Measurements from ENCODE around the gene TRMT61B. TPM values are rescaled to one million over a fixed set of nuclear protein-coding genes. Genes with fewer than 3 reads are reported as not detected.
A peak's percentile ranks its signal among the peaks of the same experiment; 100 is the strongest.

TRMT61B gene
- total and polyA plus RNA-seq, 10 of the 15 experiments (the other 5 are each of a cell fraction or from before 2014, with no cell fraction given), result 12.8 to 23.7 (median 18.1) TPM

DNA sequence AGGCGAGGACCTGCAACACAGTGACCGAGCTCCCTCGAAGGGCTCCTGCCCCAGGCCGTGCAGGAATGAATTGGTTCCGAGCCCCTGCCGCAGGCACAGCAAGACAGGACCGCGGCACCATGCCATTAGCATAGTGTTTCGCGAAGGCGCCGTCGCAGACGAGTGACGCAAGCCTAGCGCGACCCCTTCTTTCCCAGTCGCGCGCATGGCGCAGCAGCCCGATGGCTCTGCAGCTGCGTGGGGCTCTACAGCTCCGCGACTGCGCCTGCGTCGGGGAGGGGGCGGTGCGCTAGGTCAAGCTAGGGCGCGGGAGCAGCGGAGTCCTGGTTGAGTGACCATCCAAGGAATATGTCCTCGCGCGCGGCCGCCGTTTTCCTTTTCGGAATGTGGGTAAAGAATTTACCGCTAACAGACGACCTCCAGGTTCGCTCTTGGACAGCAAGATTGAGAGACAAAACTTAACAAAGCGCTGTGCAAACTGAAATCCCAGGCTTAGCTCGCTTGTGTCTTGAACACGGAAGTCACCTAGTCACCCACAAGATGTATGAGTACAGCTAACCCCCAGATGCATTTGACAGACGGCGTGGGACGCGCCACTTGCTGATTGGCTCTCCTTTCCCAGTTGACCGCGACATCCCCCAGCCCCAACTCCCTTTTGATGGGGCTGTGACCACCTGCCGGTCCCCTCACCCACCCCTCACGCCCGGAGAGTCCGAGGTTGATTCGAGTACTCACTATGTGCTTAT is at the start of gene TRMT61B (continued):
- TF ChIP-seq SUPT20H (IDR thresholded peaks at IDR 0.05; ENCODE audit: borderline replicate concordance, control insufficient read depth, low read depth, low read length) (no peak), HCFC1 (IDR thresholded peaks at IDR 0.05; ENCODE audit: low read length) (peak; percentile 92), KLF5 (IDR thresholded peaks at IDR 0.05; ENCODE audit: partially characterized antibody) (peak; percentile 77), PAX8 (IDR thresholded peaks at IDR 0.05) (no peak), ZNF24 (IDR thresholded peaks at IDR 0.05) (no peak), BACH1 (IDR thresholded peaks at IDR 0.05; ENCODE audit: borderline replicate concordance) (no peak), ASH2L (IDR thresholded peaks at IDR 0.05; ENCODE audit: borderline replicate concordance, low read depth) (peak; percentile 95; the same call in 1 of the 2 replicates), RAD51 (IDR thresholded peaks at IDR 0.05) (no peak), ESRRA (IDR thresholded peaks at IDR 0.05; ENCODE audit: low read length) (peak; percentile 89), NR2C1 (IDR thresholded peaks at IDR 0.05) (peak; percentile 66)
- TF ChIP-seq, protein P1, sequence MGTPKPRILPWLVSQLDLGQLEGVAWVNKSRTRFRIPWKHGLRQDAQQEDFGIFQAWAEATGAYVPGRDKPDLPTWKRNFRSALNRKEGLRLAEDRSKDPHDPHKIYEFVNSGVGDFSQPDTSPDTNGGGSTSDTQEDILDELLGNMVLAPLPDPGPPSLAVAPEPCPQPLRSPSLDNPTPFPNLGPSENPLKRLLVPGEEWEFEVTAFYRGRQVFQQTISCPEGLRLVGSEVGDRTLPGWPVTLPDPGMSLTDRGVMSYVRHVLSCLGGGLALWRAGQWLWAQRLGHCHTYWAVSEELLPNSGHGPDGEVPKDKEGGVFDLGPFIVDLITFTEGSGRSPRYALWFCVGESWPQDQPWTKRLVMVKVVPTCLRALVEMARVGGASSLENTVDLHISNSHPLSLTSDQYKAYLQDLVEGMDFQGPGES (IDR thresholded peaks at IDR 0.05), result 0 out of 2 replicates have a peak, but pooled peaks have one; percentile 4
- TF ChIP-seq, protein P2, sequence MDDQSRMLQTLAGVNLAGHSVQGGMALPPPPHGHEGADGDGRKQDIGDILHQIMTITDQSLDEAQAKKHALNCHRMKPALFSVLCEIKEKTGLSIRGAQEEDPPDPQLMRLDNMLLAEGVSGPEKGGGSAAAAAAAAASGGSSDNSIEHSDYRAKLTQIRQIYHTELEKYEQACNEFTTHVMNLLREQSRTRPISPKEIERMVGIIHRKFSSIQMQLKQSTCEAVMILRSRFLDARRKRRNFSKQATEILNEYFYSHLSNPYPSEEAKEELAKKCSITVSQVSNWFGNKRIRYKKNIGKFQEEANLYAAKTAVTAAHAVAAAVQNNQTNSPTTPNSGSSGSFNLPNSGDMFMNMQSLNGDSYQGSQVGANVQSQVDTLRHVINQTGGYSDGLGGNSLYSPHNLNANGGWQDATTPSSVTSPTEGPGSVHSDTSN (IDR thresholded peaks at IDR 0.05; ENCODE audit: insufficient replicate concordance, low read depth, low read length), result peak; percentile 55
- TF ChIP-seq, protein P3, sequence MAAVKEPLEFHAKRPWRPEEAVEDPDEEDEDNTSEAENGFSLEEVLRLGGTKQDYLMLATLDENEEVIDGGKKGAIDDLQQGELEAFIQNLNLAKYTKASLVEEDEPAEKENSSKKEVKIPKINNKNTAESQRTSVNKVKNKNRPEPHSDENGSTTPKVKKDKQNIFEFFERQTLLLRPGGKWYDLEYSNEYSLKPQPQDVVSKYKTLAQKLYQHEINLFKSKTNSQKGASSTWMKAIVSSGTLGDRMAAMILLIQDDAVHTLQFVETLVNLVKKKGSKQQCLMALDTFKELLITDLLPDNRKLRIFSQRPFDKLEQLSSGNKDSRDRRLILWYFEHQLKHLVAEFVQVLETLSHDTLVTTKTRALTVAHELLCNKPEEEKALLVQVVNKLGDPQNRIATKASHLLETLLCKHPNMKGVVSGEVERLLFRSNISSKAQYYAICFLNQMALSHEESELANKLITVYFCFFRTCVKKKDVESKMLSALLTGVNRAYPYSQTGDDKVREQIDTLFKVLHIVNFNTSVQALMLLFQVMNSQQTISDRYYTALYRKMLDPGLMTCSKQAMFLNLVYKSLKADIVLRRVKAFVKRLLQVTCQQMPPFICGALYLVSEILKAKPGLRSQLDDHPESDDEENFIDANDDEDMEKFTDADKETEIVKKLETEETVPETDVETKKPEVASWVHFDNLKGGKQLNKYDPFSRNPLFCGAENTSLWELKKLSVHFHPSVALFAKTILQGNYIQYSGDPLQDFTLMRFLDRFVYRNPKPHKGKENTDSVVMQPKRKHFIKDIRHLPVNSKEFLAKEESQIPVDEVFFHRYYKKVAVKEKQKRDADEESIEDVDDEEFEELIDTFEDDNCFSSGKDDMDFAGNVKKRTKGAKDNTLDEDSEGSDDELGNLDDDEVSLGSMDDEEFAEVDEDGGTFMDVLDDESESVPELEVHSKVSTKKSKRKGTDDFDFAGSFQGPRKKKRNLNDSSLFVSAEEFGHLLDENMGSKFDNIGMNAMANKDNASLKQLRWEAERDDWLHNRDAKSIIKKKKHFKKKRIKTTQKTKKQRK (IDR thresholded peaks at IDR 0.05; ENCODE audit: low read depth, low read length), result peak; percentile 35; the same call in 1 of the 2 replicates
- TF ChIP-seq, protein P4, sequence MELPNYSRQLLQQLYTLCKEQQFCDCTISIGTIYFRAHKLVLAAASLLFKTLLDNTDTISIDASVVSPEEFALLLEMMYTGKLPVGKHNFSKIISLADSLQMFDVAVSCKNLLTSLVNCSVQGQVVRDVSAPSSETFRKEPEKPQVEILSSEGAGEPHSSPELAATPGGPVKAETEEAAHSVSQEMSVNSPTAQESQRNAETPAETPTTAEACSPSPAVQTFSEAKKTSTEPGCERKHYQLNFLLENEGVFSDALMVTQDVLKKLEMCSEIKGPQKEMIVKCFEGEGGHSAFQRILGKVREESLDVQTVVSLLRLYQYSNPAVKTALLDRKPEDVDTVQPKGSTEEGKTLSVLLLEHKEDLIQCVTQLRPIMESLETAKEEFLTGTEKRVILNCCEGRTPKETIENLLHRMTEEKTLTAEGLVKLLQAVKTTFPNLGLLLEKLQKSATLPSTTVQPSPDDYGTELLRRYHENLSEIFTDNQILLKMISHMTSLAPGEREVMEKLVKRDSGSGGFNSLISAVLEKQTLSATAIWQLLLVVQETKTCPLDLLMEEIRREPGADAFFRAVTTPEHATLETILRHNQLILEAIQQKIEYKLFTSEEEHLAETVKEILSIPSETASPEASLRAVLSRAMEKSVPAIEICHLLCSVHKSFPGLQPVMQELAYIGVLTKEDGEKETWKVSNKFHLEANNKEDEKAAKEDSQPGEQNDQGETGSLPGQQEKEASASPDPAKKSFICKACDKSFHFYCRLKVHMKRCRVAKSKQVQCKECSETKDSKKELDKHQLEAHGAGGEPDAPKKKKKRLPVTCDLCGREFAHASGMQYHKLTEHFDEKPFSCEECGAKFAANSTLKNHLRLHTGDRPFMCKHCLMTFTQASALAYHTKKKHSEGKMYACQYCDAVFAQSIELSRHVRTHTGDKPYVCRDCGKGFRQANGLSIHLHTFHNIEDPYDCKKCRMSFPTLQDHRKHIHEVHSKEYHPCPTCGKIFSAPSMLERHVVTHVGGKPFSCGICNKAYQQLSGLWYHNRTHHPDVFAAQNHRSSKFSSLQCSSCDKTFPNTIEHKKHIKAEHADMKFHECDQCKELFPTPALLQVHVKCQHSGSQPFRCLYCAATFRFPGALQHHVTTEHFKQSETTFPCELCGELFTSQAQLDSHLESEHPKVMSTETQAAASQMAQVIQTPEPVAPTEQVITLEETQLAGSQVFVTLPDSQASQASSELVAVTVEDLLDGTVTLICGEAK (IDR thresholded peaks at IDR 0.05; ENCODE audit: borderline replicate concordance), result no peak
- TF ChIP-seq, protein P5, sequence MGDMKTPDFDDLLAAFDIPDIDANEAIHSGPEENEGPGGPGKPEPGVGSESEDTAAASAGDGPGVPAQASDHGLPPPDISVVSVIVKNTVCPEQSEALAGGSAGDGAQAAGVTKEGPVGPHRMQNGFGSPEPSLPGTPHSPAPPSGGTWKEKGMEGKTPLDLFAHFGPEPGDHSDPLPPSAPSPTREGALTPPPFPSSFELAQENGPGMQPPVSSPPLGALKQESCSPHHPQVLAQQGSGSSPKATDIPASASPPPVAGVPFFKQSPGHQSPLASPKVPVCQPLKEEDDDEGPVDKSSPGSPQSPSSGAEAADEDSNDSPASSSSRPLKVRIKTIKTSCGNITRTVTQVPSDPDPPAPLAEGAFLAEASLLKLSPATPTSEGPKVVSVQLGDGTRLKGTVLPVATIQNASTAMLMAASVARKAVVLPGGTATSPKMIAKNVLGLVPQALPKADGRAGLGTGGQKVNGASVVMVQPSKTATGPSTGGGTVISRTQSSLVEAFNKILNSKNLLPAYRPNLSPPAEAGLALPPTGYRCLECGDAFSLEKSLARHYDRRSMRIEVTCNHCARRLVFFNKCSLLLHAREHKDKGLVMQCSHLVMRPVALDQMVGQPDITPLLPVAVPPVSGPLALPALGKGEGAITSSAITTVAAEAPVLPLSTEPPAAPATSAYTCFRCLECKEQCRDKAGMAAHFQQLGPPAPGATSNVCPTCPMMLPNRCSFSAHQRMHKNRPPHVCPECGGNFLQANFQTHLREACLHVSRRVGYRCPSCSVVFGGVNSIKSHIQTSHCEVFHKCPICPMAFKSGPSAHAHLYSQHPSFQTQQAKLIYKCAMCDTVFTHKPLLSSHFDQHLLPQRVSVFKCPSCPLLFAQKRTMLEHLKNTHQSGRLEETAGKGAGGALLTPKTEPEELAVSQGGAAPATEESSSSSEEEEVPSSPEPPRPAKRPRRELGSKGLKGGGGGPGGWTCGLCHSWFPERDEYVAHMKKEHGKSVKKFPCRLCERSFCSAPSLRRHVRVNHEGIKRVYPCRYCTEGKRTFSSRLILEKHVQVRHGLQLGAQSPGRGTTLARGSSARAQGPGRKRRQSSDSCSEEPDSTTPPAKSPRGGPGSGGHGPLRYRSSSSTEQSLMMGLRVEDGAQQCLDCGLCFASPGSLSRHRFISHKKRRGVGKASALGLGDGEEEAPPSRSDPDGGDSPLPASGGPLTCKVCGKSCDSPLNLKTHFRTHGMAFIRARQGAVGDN (IDR thresholded peaks at IDR 0.05), result peak; percentile 61

Measured in GM12878 (cell line).